IMR-90 (cell line): ENCODE results near the gene TMEM131. TPM values are rescaled to one million over a fixed set of nuclear protein-coding genes. Genes with fewer than 3 reads are reported as not detected.
"Not testable (repeated sequence)": the region's sequence is repeated elsewhere in the genome, so short reads cannot be mapped to it uniquely, and the experiment has no call there.

Experiments
- ATAC-seq: fragments of 200-7000 bp; cut with Tn5 transposase; 2 replicates; pipeline ENCODE4 v1.9.1; 2020; ENCODE audit warnings: low read depth, mild to moderate bottlenecking, moderate library complexity
- BruUV-seq: library from RNA; stranded (reverse); fragments of 400-500 nt; replicated peaks from 2 replicates; lab custom pipeline; 2021; lab: Mats Ljungman, UMichigan
- CTCF ChIA-PET: fragments of 300-600 bp; formaldehyde crosslinking; extraction: SDS; loops from one replicate; lab custom pipeline; 2021; ENCODE audit warnings: antibody characterized with exemption; lab: Yijun Ruan, JAX
- POLR2A ChIA-PET: fragments of 300-600 bp; sonication (Branson Sonifier 250); formaldehyde crosslinking; loops from one replicate; lab custom pipeline; 2022; ENCODE audit warnings: antibody characterized with exemption; ENCODE audit not compliant: unreplicated experiment; lab: Charles Lee
- DNase-seq: peaks from one replicate; pipeline ENCODE4 v3.0.0; 2013
- H2AFZ ChIP-seq: replicated peaks from 2 replicates; pipeline ENCODE3; 2013; ENCODE audit warnings: low read length, mild to moderate bottlenecking; ENCODE audit not compliant: poor library complexity
- H2AK5ac ChIP-seq: 2 replicates; pipeline ENCODE4 v1.6.1; 2013; ENCODE audit warnings: low read depth, low read length, inconsistent platforms
- H2AK9ac ChIP-seq: replicated peaks from 2 replicates; pipeline ENCODE3; 2013; ENCODE audit warnings: mild to moderate bottlenecking, low read depth, low read length, moderate library complexity; ENCODE audit not compliant: poor library complexity
- H2BK120ac ChIP-seq: 2 replicates; pipeline ENCODE4 v1.6.1; 2013; ENCODE audit warnings: low read depth, low read length, inconsistent platforms
- H2BK15ac ChIP-seq: 3 replicates; pipeline ENCODE4 v1.6.1; 2013; ENCODE audit warnings: low read depth, low read length, inconsistent platforms
- H2BK20ac ChIP-seq: 2 replicates; pipeline ENCODE4 v1.6.1; 2013; ENCODE audit warnings: low read depth, mild to moderate bottlenecking, inconsistent platforms, low read length, moderate library complexity
- H2BK5ac ChIP-seq: 2 replicates; pipeline ENCODE4 v1.6.1; 2013; ENCODE audit warnings: mild to moderate bottlenecking, low read depth, low read length, inconsistent platforms; ENCODE audit not compliant: poor library complexity, severe bottlenecking
- H3K14ac ChIP-seq: replicated peaks from 2 replicates; pipeline ENCODE4 v1.6.1; 2013; ENCODE audit warnings: low read depth, low read length, inconsistent platforms
- H3K18ac ChIP-seq: 2 replicates; pipeline ENCODE4 v1.6.1; 2013; ENCODE audit warnings: low read depth, low read length, control low read depth
- H3K23ac ChIP-seq: 2 replicates; pipeline ENCODE4 v1.6.1; 2013; ENCODE audit warnings: low read depth, low read length, inconsistent platforms
- H3K27ac ChIP-seq: 2 replicates; pipeline ENCODE4 v1.5.1; 2013; ENCODE audit warnings: mild to moderate bottlenecking, control low read depth, low read length; ENCODE audit not compliant: insufficient read depth
- H3K27me3 ChIP-seq: 2 replicates; pipeline ENCODE4 v1.6.1; 2013; ENCODE audit warnings: low read length; ENCODE audit not compliant: control insufficient read depth, insufficient read depth
- H3K36me3 ChIP-seq: 2 replicates; pipeline ENCODE4 v1.6.1; 2013; ENCODE audit warnings: low read length, mixed read lengths; ENCODE audit not compliant: control insufficient read depth, insufficient read depth
- H3K4ac ChIP-seq: 2 replicates; pipeline ENCODE4 v1.6.1; 2013; ENCODE audit warnings: low read depth, low read length, inconsistent platforms
- H3K4me1 ChIP-seq: 2 replicates; pipeline ENCODE4 v1.6.1; 2013; ENCODE audit warnings: low read length, mixed read lengths; ENCODE audit not compliant: control insufficient read depth, insufficient read depth
- H3K4me2 ChIP-seq: 2 replicates; pipeline ENCODE4 v1.6.1; 2013; ENCODE audit warnings: low read depth, mild to moderate bottlenecking, control low read depth, low read length, moderate library complexity
- H3K4me3 ChIP-seq: 2 replicates; pipeline ENCODE4 v1.5.1; 2013; ENCODE audit warnings: low read depth, mild to moderate bottlenecking, control low read depth, low read length, moderate library complexity; ENCODE audit not compliant: insufficient read depth
- H3K56ac ChIP-seq: 2 replicates; pipeline ENCODE4 v1.6.1; 2013; ENCODE audit warnings: low read length, inconsistent platforms; ENCODE audit not compliant: insufficient read depth; ENCODE audit errors: extremely low read depth
- H3K79me1 ChIP-seq, 2 experiments: 2 replicates each; pipeline ENCODE4 v1.6.1; 2013; ENCODE audit warnings: low read length in 2 of 2, inconsistent platforms in 1 of 2, low read depth in 1 of 2
- H3K9ac ChIP-seq: 2 replicates; pipeline ENCODE4 v1.6.1; 2013; ENCODE audit warnings: low read depth, low read length, control low read depth
- H3K9me1 ChIP-seq: 2 replicates; pipeline ENCODE4 v1.6.1; 2013; ENCODE audit warnings: low read length, inconsistent platforms; ENCODE audit not compliant: insufficient read depth
- H3K9me3 ChIP-seq: 2 replicates; pipeline ENCODE4 v1.6.1; 2013; ENCODE audit warnings: low read length; ENCODE audit not compliant: control insufficient read depth, insufficient read depth
- H4K20me1 ChIP-seq: 2 replicates; pipeline ENCODE4 v1.6.1; 2013; ENCODE audit warnings: low read length, inconsistent platforms; ENCODE audit not compliant: insufficient read depth
- H4K5ac ChIP-seq: 2 replicates; pipeline ENCODE4 v1.6.1; 2013; ENCODE audit warnings: mild to moderate bottlenecking, low read depth, low read length, control low read depth
- H4K8ac ChIP-seq, 2 experiments: 2 replicates each; pipeline ENCODE4 v1.6.1; 2013; ENCODE audit warnings: low read depth in 2 of 2, low read length in 2 of 2, control low read depth in 1 of 2, inconsistent platforms in 1 of 2
- H4K91ac ChIP-seq: 2 replicates; pipeline ENCODE4 v1.6.1; 2013; ENCODE audit warnings: low read depth, low read length, inconsistent platforms; ENCODE audit not compliant: insufficient read depth
- CEBPB ChIP-seq: IDR thresholded peaks from 2 replicates; pipeline ENCODE4 v1.6.1; 2012; ENCODE audit warnings: low read depth, low read length, improper control_type of control experiment
- CHD1 ChIP-seq: IDR thresholded peaks from 2 replicates; pipeline ENCODE4 v1.6.1; 2012; ENCODE audit warnings: low read depth, low read length, improper control_type of control experiment
- CTCF ChIP-seq: conservative IDR thresholded peaks from 2 replicates; pipeline ENCODE4 v1.5.1; 2012; ENCODE audit warnings: mild to moderate bottlenecking, low read depth, low read length, improper control_type of control experiment
- ELK1 ChIP-seq: fragments of 150-350 bp; IDR thresholded peaks from 2 replicates; pipeline ENCODE4 v1.6.1; 2016; ENCODE audit warnings: low read depth, mild to moderate bottlenecking, low read length, moderate library complexity, borderline replicate concordance
- MAFK ChIP-seq: IDR thresholded peaks from 2 replicates; pipeline ENCODE4 v1.6.1; 2012; ENCODE audit warnings: low read depth, low read length, improper control_type of control experiment
- MXI1 ChIP-seq: IDR thresholded peaks from 2 replicates; pipeline ENCODE4 v1.6.1; 2012; ENCODE audit warnings: low read depth, mild to moderate bottlenecking, low read length, moderate library complexity, borderline replicate concordance
- NFE2L2 ChIP-seq: fragments of 150-350 bp; IDR thresholded peaks from 2 replicates; pipeline ENCODE4 v1.6.1; 2016; ENCODE audit warnings: low read depth, mild to moderate bottlenecking, low read length
- USF2 ChIP-seq: fragments of 150-350 bp; IDR thresholded peaks from 2 replicates; pipeline ENCODE4 v1.6.1; 2017; ENCODE audit warnings: mild to moderate bottlenecking, antibody characterized with exemption, low read length, low read depth
- WGBS, 2 experiments: methylation state at CpG; one replicate each; pipeline versions ENCODE4 v1.1.5 to v1.1.7; 2013; ENCODE audit warnings: missing lambda C conversion rate in 2 of 2; ENCODE audit not compliant: insufficient read length in 1 of 2; ENCODE audit errors: extremely low coverage in 2 of 2; 5-methylcytosine and 5-hydroxymethylcytosine counted together
- dilution Hi-C: fragments of 300-500 bp; cut with HindIII; formaldehyde crosslinking; loops from one replicate; pipeline ENCODE4 v1.14.3; 2018; ENCODE audit warnings: low sequenced_read_pairs; ENCODE audit not compliant: unreplicated experiment
- in situ Hi-C: fragments of 300-500 bp; cut with MboI; formaldehyde crosslinking; loops from 3 replicates; pipeline ENCODE4 v1.14.3; 2019; ENCODE audit warnings: low sequenced_read_pairs, inconsistent platforms, mixed read lengths
- intact Hi-C: fragments of 100-400 bp; cut with micrococcal nuclease; formaldehyde crosslinking; loops from 2 replicates; pipeline ENCODE4 v1.10.0; 2022
- polyA plus RNA-seq, 3 experiments: library from polyadenylated mRNA; depleted of rRNA; stranded (reverse); fragments of >200 nt; gene quantifications; 2 replicates each; pipeline ENCODE4 v1.2.3, GENCODE V29; 2012; ENCODE audit warnings: low replicate concordance in 1 of 3
- total RNA-seq: library from RNA; depleted of rRNA; stranded (reverse); fragments of >200 nt; gene quantifications from 2 replicates; pipeline ENCODE4 v1.2.3, GENCODE V29; 2012

The TMEM131 gene
- total and polyA plus RNA-seq, 2 of the 4 experiments (the other 2 are of a cell fraction): 13.3 to 14.0 TPM

GRCh38 chr2:97995734-97996624 lies at the start of gene TMEM131 (continued):
- TF ChIP-seq CTCF (no peak), USF2 (peak; percentile 98), MXI1 (peak; percentile 67; the same call in 1 of the 2 replicates), CHD1 (no peak), ELK1 (no peak), NFE2L2 (no peak), MAFK (no peak), CEBPB (0 out of 2 replicates have a peak, but pooled peaks have one; percentile 28)

GRCh38 chr2:98044730-98045129 lies 49.0 kb upstream of the TMEM131 start:
- H3K27ac ChIP-seq, H3K4ac ChIP-seq, H4K5ac ChIP-seq, BruUV-seq, dilution Hi-C loops, H4K8ac ChIP-seq, H3K4me3 ChIP-seq, H3K4me2 ChIP-seq, H3K79me1 ChIP-seq, H2AK5ac ChIP-seq, H3K18ac ChIP-seq, DNase-seq, H2AFZ ChIP-seq, in situ Hi-C loops, H3K56ac ChIP-seq, intact Hi-C loops, H2BK20ac ChIP-seq, H3K14ac ChIP-seq, H3K9me1 ChIP-seq, CTCF ChIA-PET, H4K20me1 ChIP-seq, ATAC-seq, H2BK5ac ChIP-seq, H3K9ac ChIP-seq, H4K91ac ChIP-seq, H3K36me3 ChIP-seq, H2AK9ac ChIP-seq, H2BK120ac ChIP-seq, H3K23ac ChIP-seq, POLR2A ChIA-PET, H3K9me3 ChIP-seq, H2BK15ac ChIP-seq, H3K4me1 ChIP-seq, H3K27me3 ChIP-seq: not testable (repeated sequence)
- WGBS, 2 experiments: 33% methylated on average over 1 of the region's 2 CpGs; no CpG with 5 or more reads in 1 of the 2 experiments
